COLO829 (cell line): ENCODE measurements around the gene TANGO2.

ENCODE experiments used
- DNase-seq: peaks from one replicate; pipeline ENCODE4 v3.0.0; 2012; ENCODE audit warnings: low spot score

TANGO2 gene

GRCh38 chr22:20089226-20089976, 68.5 kb downstream of the TANGO2 start:
- DNase-seq, result no peak

- no peak for DNase-seq
These were observed 69.2 kb downstream of the TANGO2 start for GRCh38 chr22:20089977-20090729.

GRCh38 chr22:20090730-20091240, 69.9 kb downstream of the TANGO2 start:
- no peak for DNase-seq

- DNase-seq, result no peak
These were observed 71.0 kb downstream of the TANGO2 start for GRCh38 chr22:20091690-20092476.

GRCh38 chr22:20092477-20092854, 71.6 kb downstream of the TANGO2 start:
- DNase-seq, result no peak

- DNase-seq, result no peak
These were observed 72.7 kb downstream of the TANGO2 start for GRCh38 chr22:20093418-20094196.

GRCh38 chr22:20094197-20094807, 73.4 kb downstream of the TANGO2 start:
- DNase-seq, result no peak

- DNase-seq, result no peak
These were observed 74.6 kb downstream of the TANGO2 start for GRCh38 chr22:20095521-20095920.

GRCh38 chr22:20096574-20097420, 75.9 kb downstream of the TANGO2 start:
- no peak for DNase-seq

GRCh38 chr22:20099099-20099711, 78.3 kb downstream of the TANGO2 start:
- DNase-seq, result no peak

- DNase-seq, result no peak
These were observed 80.7 kb downstream of the TANGO2 start for GRCh38 chr22:20101638-20102037.

GRCh38 chr22:20102203-20102780, 81.4 kb downstream of the TANGO2 start:
- no peak for DNase-seq

GRCh38 chr22:20105456-20106204, 84.7 kb downstream of the TANGO2 start:
- no peak for DNase-seq

- no peak for DNase-seq
These were observed 85.4 kb downstream of the TANGO2 start for GRCh38 chr22:20106205-20106848.

- DNase-seq, result no peak
These were observed 85.9 kb downstream of the TANGO2 start for GRCh38 chr22:20106849-20107237.

GRCh38 chr22:20107471-20107901, 86.6 kb downstream of the TANGO2 start:
- DNase-seq, result no peak

- no peak for DNase-seq
These were observed 87.2 kb downstream of the TANGO2 start for GRCh38 chr22:20107951-20108756.
